HepG2 (cell line): ENCODE results near the gene LENEP. TPM values are rescaled to one million over a fixed set of nuclear protein-coding genes. Genes with fewer than 3 reads are reported as not detected.

ENCODE experiments used
- ATAC-seq: fragments of 200-7000 bp; cut with Tn5 transposase; 3 replicates; pipeline ENCODE4 v1.9.1; 2020; ENCODE audit warnings: mild to moderate bottlenecking, moderate library complexity
- BruUV-seq: library from RNA; stranded (reverse); fragments of 400-500 nt; replicated peaks from 2 replicates; lab custom pipeline; 2021; lab: Mats Ljungman, UMichigan
- CTCF ChIA-PET: fragments of 300-600 bp; formaldehyde crosslinking; extraction: SDS; loops from one replicate; lab custom pipeline; 2021; ENCODE audit warnings: low total read pairs, inconsistent platforms, low intra/inter-chr PET ratio; lab: Yijun Ruan, JAX
- POLR2A ChIA-PET: fragments of 350-600 bp; sonication (Branson Sonifier 250); formaldehyde crosslinking; loops from one replicate; lab custom pipeline; 2020; ENCODE audit warnings: antibody characterized with exemption, inconsistent platforms; lab: Yijun Ruan, JAX
- DNase-seq: peaks from one replicate; pipeline ENCODE4 v3.0.0-alpha.2; 2015; ENCODE audit warnings: low spot score
- FAIRE-seq: peaks from 3 replicates; lab custom pipeline; 2011; peaks lifted over from hg19 to GRCh38; lab: Jason Lieb, UNC
- H2AFZ ChIP-seq: one replicate; pipeline ENCODE4 v1.6.1; 2011; ENCODE audit warnings: low read length, inconsistent platforms
- H3K27ac ChIP-seq: fragments of 300-600 bp; 3 replicates; pipeline ENCODE4 v1.8.0; 2011; ENCODE audit warnings: mixed run types, mild to moderate bottlenecking, mixed read lengths, low read length, inconsistent platforms; ENCODE audit not compliant: insufficient read depth; ENCODE audit errors: extremely low read length
- H3K27me3 ChIP-seq, 2 experiments: fragments of 200-600 bp in 1 of 2; 2 replicates in 1 of 2; 3 replicates in 1 of 2; pipeline versions ENCODE4 v1.6.0 to v1.8.0; 2011; ENCODE audit warnings: low read length in 2 of 2, mild to moderate bottlenecking in 2 of 2, moderate library complexity in 2 of 2, inconsistent platforms in 1 of 2; ENCODE audit not compliant: insufficient read depth in 2 of 2, control insufficient read depth in 1 of 2
- H3K36me3 ChIP-seq, 2 experiments: fragments of 200-600 bp in 1 of 2; replicated peaks in 1 of 2; 2 replicates in 1 of 2; 3 replicates in 1 of 2; pipeline versions ENCODE4 v1.5.1 to v1.8.0; 2011; ENCODE audit warnings: low read length in 2 of 2, inconsistent platforms in 1 of 2; ENCODE audit not compliant: insufficient read depth in 2 of 2, control insufficient read depth in 1 of 2
- H3K4me1 ChIP-seq: 2 replicates; pipeline ENCODE4 v1.5.1; 2012; ENCODE audit warnings: low read length, inconsistent platforms; ENCODE audit not compliant: insufficient read depth
- H3K4me2 ChIP-seq: 2 replicates; pipeline ENCODE4 v1.6.0; 2011; ENCODE audit warnings: low read depth, low read length, inconsistent platforms
- H3K4me3 ChIP-seq, 3 experiments: fragments of 200-600 bp in 1 of 3; sonication (generic), shearing (Covaris generic) in 1 of 3; replicated peaks in 1 of 3; 2 replicates each; pipeline ENCODE4 v1.5.1; 2011 to 2016; ENCODE audit warnings: low read length in 3 of 3, inconsistent platforms in 2 of 3, low read depth in 2 of 3, mild to moderate bottlenecking in 2 of 3, control low read depth in 1 of 3, mixed read lengths in 1 of 3; ENCODE audit not compliant: insufficient read depth in 1 of 3
- H3K79me2 ChIP-seq: one replicate; pipeline ENCODE4 v1.6.1; 2011; ENCODE audit warnings: low read length, inconsistent platforms; ENCODE audit not compliant: insufficient read depth
- H3K9ac ChIP-seq: 2 replicates; pipeline ENCODE4 v1.6.0; 2011; ENCODE audit warnings: mild to moderate bottlenecking, low read depth, low read length, inconsistent platforms; ENCODE audit not compliant: insufficient read depth
- H3K9me3 ChIP-seq: 2 replicates; pipeline ENCODE4 v1.5.1; 2012; ENCODE audit warnings: mild to moderate bottlenecking, low read length
- H4K20me1 ChIP-seq: 2 replicates; pipeline ENCODE4 v1.6.0; 2011; ENCODE audit warnings: inconsistent platforms, mild to moderate bottlenecking, low read length, moderate library complexity; ENCODE audit not compliant: insufficient read depth
- PATZ1 ChIP-seq: sonication (generic); formaldehyde crosslinking; IDR thresholded peaks from 2 replicates; pipeline ENCODE4 v1.4.0; 2020; ENCODE audit warnings: missing genetic modification reagents
- SKIL ChIP-seq: sonication (generic); formaldehyde crosslinking; IDR thresholded peaks from 2 replicates; pipeline ENCODE4 v1.8.0; 2022; ENCODE audit warnings: missing genetic modification reagents, mild to moderate bottlenecking, moderate library complexity, borderline replicate concordance
- SRF ChIP-seq: IDR thresholded peaks from 2 replicates; pipeline ENCODE4 v1.6.1; 2011; ENCODE audit warnings: mild to moderate bottlenecking, low read depth, low read length, moderate library complexity
- WGBS: methylation state at CpG from one replicate; pipeline ENCODE4 v1.1.6; 2017; ENCODE audit warnings: low lambda C conversion rate; 5-methylcytosine and 5-hydroxymethylcytosine counted together
- in situ Hi-C: cut with HindIII; loops from 2 replicates; pipeline ENCODE4 v1.10.0; 2017; ENCODE audit warnings: low pct_unique_long_range_greater_than_20kb; ENCODE audit not compliant: extremely low pct_ligation_motif_present
- intact Hi-C: fragments of 100-400 bp; cut with micrococcal nuclease; formaldehyde crosslinking; loops from one replicate; pipeline ENCODE4 v1.10.0; 2022; ENCODE audit not compliant: unreplicated experiment
- polyA plus RNA-seq, 8 experiments: library from polyadenylated mRNA; depleted of rRNA in 3 of 8; stranded (reverse) in 7 of 8; unstranded in 1 of 8; fragments of >200 nt; fragmentation: Illumina TruSeq in 4 of 8; extraction: Trizol in 4 of 8; gene quantifications; 2 replicates each; pipeline versions ENCODE4 v1.2.1 to v1.2.3, GENCODE V29; 2011 to 2016; ENCODE audit warnings: low read depth in 4 of 8, missing spikeins in 1 of 8, mixed read lengths in 1 of 8; ENCODE audit not compliant: insufficient read depth in 1 of 8
- total RNA-seq, 5 experiments: library from RNA; depleted of rRNA; stranded (reverse); fragments of >200 nt; fragmentation: Illumina TruSeq; extraction: Trizol; gene quantifications; 2 replicates each; pipeline ENCODE4 v1.2.3, GENCODE V29; 2016; ENCODE audit warnings: low read depth in 1 of 5

Gene LENEP
- total and polyA plus RNA-seq, 2 of the 13 experiments (the other 11 are each of a cell fraction or from before 2014, with no cell fraction given), result 0.29 TPM; not detected in 1

- Histone ChIP-seq H3K27me3 (no peaks in the 10 kb centered on the region), H3K4me3 (no peak overlapping the region), H3K36me3 (peaks cover 9 to 33% of the 10 kb centered on the region in 2 experiments; a peak in 4 of 5 replicates), H3K27ac (peak overlapping the region; percentile 40), H3K9me3 (no peaks in the 10 kb centered on the region), H4K20me1 (peaks cover 8% of the 10 kb centered on the region; the same call in 1 of the 2 replicates), H2AFZ (no peak overlapping the region), H3K9ac (no peak overlapping the region), H3K4me2 (no peak overlapping the region), H3K4me1 (peaks cover 67% of the 10 kb centered on the region), H3K79me2 (peaks cover 7% of the 10 kb centered on the region)
- POLR2A ChIA-PET, result interaction anchor here (2.1 to 8.2 kb wide), 2 partner anchors 11 to 40 kb away, joined by 9 to 90 read pairs; partner anchors contain the start of gene ZBTB7B
- WGBS, result 43% methylated on average over 7 of the region's 8 CpGs
- FAIRE-seq (no peak), DNase-seq (no peak), ATAC-seq (no peak)
- in situ Hi-C loops, result no loop called here
- no TSS peak for BruUV-seq
- intact Hi-C loops, result no loop called here
- CTCF ChIA-PET, result no interaction called here
- TF ChIP-seq SRF (no peak), PATZ1 (peak; percentile 68), SKIL (peak; percentile 42; the same call in 1 of the 2 replicates)
Observed at GRCh38 chr1:155013632-155014031, 20.2 kb downstream of the LENEP start.
